Keratinocyte (primary cell): Measurements from ENCODE around the gene BICD1.

Source experiments
- EZH2 ChIP-seq: IDR thresholded peaks from one replicate; pipeline ENCODE4 v1.6.1; 2012; ENCODE audit warnings: inconsistent platforms, mild to moderate bottlenecking, low read length, moderate library complexity
- TF ChIP-seq, protein P1 (sequence below), 3 experiments: IDR thresholded peaks in 1 of 3; conservative IDR thresholded peaks in 1 of 3; optimal IDR thresholded peaks in 1 of 3; 2 replicates in 2 of 3; 3 replicates in 1 of 3; pipeline versions ENCODE3 to v1.5.1; 2011; ENCODE audit warnings: low read length in 3 of 3, mild to moderate bottlenecking in 3 of 3, moderate library complexity in 2 of 3, control low read depth in 1 of 3, inconsistent platforms in 1 of 3; ENCODE audit not compliant: insufficient read depth in 2 of 3; ENCODE audit errors: extremely low read depth in 1 of 3

DNA sequence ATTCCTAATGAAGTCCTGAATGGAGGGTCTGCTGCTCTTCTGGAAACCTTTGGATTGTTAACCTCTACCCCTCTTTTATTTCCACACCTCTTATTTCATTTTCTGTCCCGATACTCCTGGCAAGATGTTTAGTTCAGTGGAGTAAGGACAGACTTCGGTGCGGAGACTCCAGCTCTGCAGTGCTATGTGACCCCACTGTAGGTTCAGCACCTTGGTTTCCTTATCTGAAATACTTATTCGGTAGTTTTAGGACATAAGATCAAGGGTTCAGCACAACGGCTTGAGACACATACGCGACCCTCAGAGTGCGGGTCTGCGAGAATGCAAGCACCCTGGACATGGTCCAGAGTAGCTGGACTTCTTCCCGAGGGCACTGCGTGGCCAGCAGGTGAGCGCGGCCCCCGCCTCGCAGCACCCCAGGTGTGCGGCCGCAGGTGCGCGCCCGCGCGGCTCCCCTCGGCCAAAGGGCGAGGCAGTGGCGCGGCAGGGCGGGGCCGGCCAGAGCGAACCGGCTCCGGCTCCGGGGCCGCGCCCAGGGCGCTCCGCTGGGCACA, 292.2 kb downstream of the BICD1 start:
- TF ChIP-seq, protein P1, sequence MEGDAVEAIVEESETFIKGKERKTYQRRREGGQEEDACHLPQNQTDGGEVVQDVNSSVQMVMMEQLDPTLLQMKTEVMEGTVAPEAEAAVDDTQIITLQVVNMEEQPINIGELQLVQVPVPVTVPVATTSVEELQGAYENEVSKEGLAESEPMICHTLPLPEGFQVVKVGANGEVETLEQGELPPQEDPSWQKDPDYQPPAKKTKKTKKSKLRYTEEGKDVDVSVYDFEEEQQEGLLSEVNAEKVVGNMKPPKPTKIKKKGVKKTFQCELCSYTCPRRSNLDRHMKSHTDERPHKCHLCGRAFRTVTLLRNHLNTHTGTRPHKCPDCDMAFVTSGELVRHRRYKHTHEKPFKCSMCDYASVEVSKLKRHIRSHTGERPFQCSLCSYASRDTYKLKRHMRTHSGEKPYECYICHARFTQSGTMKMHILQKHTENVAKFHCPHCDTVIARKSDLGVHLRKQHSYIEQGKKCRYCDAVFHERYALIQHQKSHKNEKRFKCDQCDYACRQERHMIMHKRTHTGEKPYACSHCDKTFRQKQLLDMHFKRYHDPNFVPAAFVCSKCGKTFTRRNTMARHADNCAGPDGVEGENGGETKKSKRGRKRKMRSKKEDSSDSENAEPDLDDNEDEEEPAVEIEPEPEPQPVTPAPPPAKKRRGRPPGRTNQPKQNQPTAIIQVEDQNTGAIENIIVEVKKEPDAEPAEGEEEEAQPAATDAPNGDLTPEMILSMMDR (optimal IDR thresholded peaks at IDR 0.05 in 1 of 3, IDR thresholded peaks at IDR 0.05 in 1 of 3, conservative IDR thresholded peaks at IDR 0.05 in 1 of 3; ENCODE audit: extremely low read depth in 1 of 3, insufficient read depth in 2 of 3, low read length in 3 of 3): no peak
- TF ChIP-seq EZH2: no peak
